Panc1 (cell line): ENCODE measurements around the gene GCAT. TPM values are rescaled to one million over a fixed set of nuclear protein-coding genes. Genes with fewer than 3 reads are reported as not detected.

ENCODE experiments used
- ATAC-seq: fragments of 200-7000 bp; cut with Tn5 transposase; 2 replicates; pipeline ENCODE4 v1.9.1; 2020; ENCODE audit warnings: mild to moderate bottlenecking, moderate library complexity
- BruUV-seq: library from RNA; stranded (reverse); fragments of 400-500 nt; replicated peaks from 2 replicates; lab custom pipeline; 2021; lab: Mats Ljungman, UMichigan
- CTCF ChIA-PET: fragments of 300-600 bp; sonication (Branson Sonifier 250); formaldehyde crosslinking; loops from one replicate; lab custom pipeline; 2022; ENCODE audit warnings: antibody characterized with exemption; lab: Charles Lee
- POLR2A ChIA-PET: fragments of 300-600 bp; sonication (Branson Sonifier 250); formaldehyde crosslinking; loops from one replicate; lab custom pipeline; 2022; ENCODE audit warnings: antibody characterized with exemption; lab: Charles Lee
- DNase-seq: peaks from one replicate; pipeline ENCODE4 v3.0.0-alpha.2; 2010; ENCODE audit warnings: low read depth, low spot score
- H3K27ac ChIP-seq: 2 replicates; pipeline ENCODE4 v1.5.1; 2011; ENCODE audit warnings: mild to moderate bottlenecking, low read length, inconsistent platforms
- H3K27me3 ChIP-seq: fragments of 200-500 bp; sonication (Bioruptor generic); 2 replicates; pipeline ENCODE4 v1.6.0; 2014; ENCODE audit warnings: low read length, inconsistent platforms; ENCODE audit not compliant: control insufficient read depth, insufficient read depth
- H3K36me3 ChIP-seq: fragments of 200-500 bp; sonication (Bioruptor generic); 2 replicates; pipeline ENCODE4 v1.5.1; 2014; ENCODE audit warnings: inconsistent platforms, mild to moderate bottlenecking, low read length, moderate library complexity; ENCODE audit not compliant: control insufficient read depth, insufficient read depth
- H3K4me1 ChIP-seq: 2 replicates; pipeline ENCODE4 v1.5.1; 2011; ENCODE audit warnings: inconsistent platforms, mild to moderate bottlenecking, low read length, moderate library complexity; ENCODE audit not compliant: control insufficient read depth, insufficient read depth
- H3K4me3 ChIP-seq, 2 experiments: 2 replicates each; pipeline ENCODE4 v1.5.1; 2011 to 2012; ENCODE audit warnings: low read depth in 2 of 2, low read length in 2 of 2, mild to moderate bottlenecking in 2 of 2, inconsistent platforms in 1 of 2, moderate library complexity in 1 of 2
- H3K9me3 ChIP-seq: fragments of 200-500 bp; sonication (Bioruptor generic); 2 replicates; pipeline ENCODE4 v1.5.1; 2014; ENCODE audit warnings: low read depth, mild to moderate bottlenecking, inconsistent platforms, low read length, moderate library complexity; ENCODE audit not compliant: control insufficient read depth, insufficient read depth
- CTCF ChIP-seq: fragments of 450-650 bp; IDR thresholded peaks from 2 replicates; pipeline ENCODE4 v1.5.1; 2017; ENCODE audit warnings: mild to moderate bottlenecking
- POLR2AphosphoS5 ChIP-seq: IDR thresholded peaks from 2 replicates; pipeline ENCODE4 v1.6.1; 2012; ENCODE audit warnings: mild to moderate bottlenecking, low read depth, low read length, moderate library complexity
- SIN3A ChIP-seq: IDR thresholded peaks from 2 replicates; pipeline ENCODE4 v1.6.1; 2012; ENCODE audit warnings: low read depth, mild to moderate bottlenecking, low read length, moderate library complexity, borderline replicate concordance; ENCODE audit not compliant: insufficient read depth
- TCF7L2 ChIP-seq: IDR thresholded peaks from 2 replicates; pipeline ENCODE4 v1.6.1; 2011; ENCODE audit warnings: mild to moderate bottlenecking, low read depth, low read length, inconsistent platforms
- in situ Hi-C: cut with HindIII; loops from 2 replicates; pipeline ENCODE4 v1.10.0; 2016; ENCODE audit warnings: low sequenced_read_pairs, low pct_unique_long_range_greater_than_20kb
- intact Hi-C: fragments of 100-400 bp; cut with micrococcal nuclease; formaldehyde crosslinking; loops from one replicate; pipeline ENCODE4 v1.10.0; 2022; ENCODE audit not compliant: unreplicated experiment
- total RNA-seq: library from RNA; stranded (reverse); gene quantifications from one replicate; pipeline ENCODE4 v1.2.1, GENCODE V29; 2021; ENCODE audit not compliant: unreplicated experiment
- TF ChIP-seq, protein P1 (sequence below), 2 experiments: IDR thresholded peaks; 2 replicates each; pipeline ENCODE4 v1.6.1; 2011 to 2012; ENCODE audit warnings: low read depth in 2 of 2, control low read depth in 1 of 2, low read length in 1 of 2, mild to moderate bottlenecking in 1 of 2, moderate library complexity in 1 of 2; ENCODE audit not compliant: insufficient read depth in 1 of 2

Gene GCAT
- total RNA-seq, 1 experiment from 2014 or later, result 11.2 TPM

DNA sequence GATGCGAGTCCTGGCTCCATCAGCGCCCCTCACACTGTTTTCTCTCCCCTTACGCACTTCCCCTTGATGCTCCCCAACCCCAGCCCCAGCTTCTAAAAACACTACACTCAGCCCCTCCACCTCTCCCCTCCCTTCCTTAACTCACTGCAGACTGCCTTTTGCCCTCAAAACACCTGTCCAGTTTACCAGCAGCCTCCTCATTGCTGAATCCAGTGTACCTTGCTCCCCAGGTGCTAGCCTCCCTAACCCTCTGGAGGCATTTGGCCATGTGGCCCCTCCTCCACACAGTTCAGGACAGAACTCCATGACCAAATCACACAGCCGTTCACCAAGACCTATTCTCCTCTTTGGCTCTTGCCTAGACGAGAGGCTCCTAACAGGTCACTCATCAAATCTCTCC lies 12.6 kb downstream of the GCAT start:
- BruUV-seq, result no TSS peak

GRCh38 chr22:37822079-37822833 lies 14.5 kb downstream of the GCAT start:
- no TSS peak for BruUV-seq
- POLR2A ChIA-PET, result no interaction called here
- Histone ChIP-seq H3K27me3 (no peaks in the 10 kb centered on the region), H3K4me1 (no peaks in the 10 kb centered on the region), H3K36me3 (no peaks in the 10 kb centered on the region), H3K9me3 (no peaks in the 10 kb centered on the region), H3K27ac (no peak overlapping the region), H3K4me3 (no peak overlapping the region)
- intact Hi-C loops, result no loop called here
- CTCF ChIA-PET, result no interaction called here
- DNase-seq (no peak), ATAC-seq (no peak)
- TF ChIP-seq TCF7L2 (no peak), SIN3A (no peak), POLR2AphosphoS5 (no peak), CTCF (no peak)
- TF ChIP-seq, protein P1, sequence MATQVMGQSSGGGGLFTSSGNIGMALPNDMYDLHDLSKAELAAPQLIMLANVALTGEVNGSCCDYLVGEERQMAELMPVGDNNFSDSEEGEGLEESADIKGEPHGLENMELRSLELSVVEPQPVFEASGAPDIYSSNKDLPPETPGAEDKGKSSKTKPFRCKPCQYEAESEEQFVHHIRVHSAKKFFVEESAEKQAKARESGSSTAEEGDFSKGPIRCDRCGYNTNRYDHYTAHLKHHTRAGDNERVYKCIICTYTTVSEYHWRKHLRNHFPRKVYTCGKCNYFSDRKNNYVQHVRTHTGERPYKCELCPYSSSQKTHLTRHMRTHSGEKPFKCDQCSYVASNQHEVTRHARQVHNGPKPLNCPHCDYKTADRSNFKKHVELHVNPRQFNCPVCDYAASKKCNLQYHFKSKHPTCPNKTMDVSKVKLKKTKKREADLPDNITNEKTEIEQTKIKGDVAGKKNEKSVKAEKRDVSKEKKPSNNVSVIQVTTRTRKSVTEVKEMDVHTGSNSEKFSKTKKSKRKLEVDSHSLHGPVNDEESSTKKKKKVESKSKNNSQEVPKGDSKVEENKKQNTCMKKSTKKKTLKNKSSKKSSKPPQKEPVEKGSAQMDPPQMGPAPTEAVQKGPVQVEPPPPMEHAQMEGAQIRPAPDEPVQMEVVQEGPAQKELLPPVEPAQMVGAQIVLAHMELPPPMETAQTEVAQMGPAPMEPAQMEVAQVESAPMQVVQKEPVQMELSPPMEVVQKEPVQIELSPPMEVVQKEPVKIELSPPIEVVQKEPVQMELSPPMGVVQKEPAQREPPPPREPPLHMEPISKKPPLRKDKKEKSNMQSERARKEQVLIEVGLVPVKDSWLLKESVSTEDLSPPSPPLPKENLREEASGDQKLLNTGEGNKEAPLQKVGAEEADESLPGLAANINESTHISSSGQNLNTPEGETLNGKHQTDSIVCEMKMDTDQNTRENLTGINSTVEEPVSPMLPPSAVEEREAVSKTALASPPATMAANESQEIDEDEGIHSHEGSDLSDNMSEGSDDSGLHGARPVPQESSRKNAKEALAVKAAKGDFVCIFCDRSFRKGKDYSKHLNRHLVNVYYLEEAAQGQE (IDR thresholded peaks at IDR 0.05; ENCODE audit: insufficient read depth in 1 of 2, low read depth in 2 of 2, low read length in 1 of 2), result no peak
- in situ Hi-C loops, result no loop called here

More for the DNA sequence above, 12.6 kb downstream of the GCAT start:
- Histone ChIP-seq H3K4me3 (no peak overlapping the region), H3K4me1 (no peaks in the 10 kb centered on the region), H3K27me3 (no peaks in the 10 kb centered on the region), H3K27ac (no peak overlapping the region), H3K36me3 (no peaks in the 10 kb centered on the region), H3K9me3 (no peaks in the 10 kb centered on the region)
- intact Hi-C loops, result no loop called here
- ATAC-seq (no peak), DNase-seq (no peak)
- TF ChIP-seq SIN3A (no peak), POLR2AphosphoS5 (no peak), CTCF (no peak), TCF7L2 (no peak)
- TF ChIP-seq, protein P1 (IDR thresholded peaks at IDR 0.05; ENCODE audit: insufficient read depth in 1 of 2, low read depth in 2 of 2, low read length in 1 of 2), result no peak
- in situ Hi-C loops, result no loop called here
- POLR2A ChIA-PET, result no interaction called here
- CTCF ChIA-PET, result interaction anchor here (0.7 kb wide), 1 partner anchor 43 kb away, joined by 3 read pairs; no protein-coding TSS in a partner anchor
